AG08396 (cell line): ENCODE data around the gene GADL1.

Experiments
- DNase-seq: peaks from one replicate; pipeline ENCODE4 v3.0.0; 2012; ENCODE audit warnings: low spot score, mixed read lengths

GADL1 gene

GRCh38 chr3:30894521-30895251, at the start of gene GADL1:
Gene GADL1 (minus strand): TSS chr3:30894661. CDS start chr3:30894614, 47 bp downstream.
- DNase-seq = peak; percentile 45

GRCh38 chr3:30944124-30944523, 49.7 kb upstream of the GADL1 start:
- no peak for DNase-seq

GRCh38 chr3:30943206-30943605, 48.7 kb upstream of the GADL1 start:
- DNase-seq = no peak

GRCh38 chr3:30941342-30941741, 46.9 kb upstream of the GADL1 start:
- no peak for DNase-seq

GRCh38 chr3:30940740-30941139, 46.3 kb upstream of the GADL1 start:
- DNase-seq = no peak

GRCh38 chr3:30934208-30934550, 39.7 kb upstream of the GADL1 start:
- DNase-seq = peak; percentile 37

- DNase-seq = no peak
Measured at GRCh38 chr3:30933478-30934207, 39.2 kb upstream of the GADL1 start.

GRCh38 chr3:30932513-30933098, 38.1 kb upstream of the GADL1 start:
- no peak for DNase-seq

GRCh38 chr3:30924763-30925162, 30.3 kb upstream of the GADL1 start:
- peak; percentile 12 for DNase-seq

- DNase-seq = no peak
Measured at GRCh38 chr3:30919564-30919963, 25.1 kb upstream of the GADL1 start.

GRCh38 chr3:30918761-30919160, 24.3 kb upstream of the GADL1 start:
- DNase-seq = no peak

GRCh38 chr3:30915782-30916181, 21.3 kb upstream of the GADL1 start:
- DNase-seq = no peak

- no peak for DNase-seq
Measured at GRCh38 chr3:30914696-30915095, 20.2 kb upstream of the GADL1 start.

GRCh38 chr3:30913176-30913575, 18.7 kb upstream of the GADL1 start:
- DNase-seq = no peak

- DNase-seq = no peak
Measured at GRCh38 chr3:30912301-30912700, 17.8 kb upstream of the GADL1 start.

- no peak for DNase-seq
Measured at GRCh38 chr3:30908456-30909037, 14.1 kb upstream of the GADL1 start.

GRCh38 chr3:30904996-30905395, 10.5 kb upstream of the GADL1 start:
- DNase-seq = peak; percentile 12

- no peak for DNase-seq
Measured at GRCh38 chr3:30895329-30895728, 868 bp upstream of the GADL1 start.

- no peak for DNase-seq
Measured at GRCh38 chr3:30893678-30894325, 659 bp downstream of the GADL1 start.

- no peak for DNase-seq
Measured at GRCh38 chr3:30890907-30891306, 3.6 kb downstream of the GADL1 start.

GRCh38 chr3:30886888-30887287, 7.6 kb downstream of the GADL1 start:
- DNase-seq = no peak

GRCh38 chr3:30878862-30879261, 15.6 kb downstream of the GADL1 start:
- no peak for DNase-seq
